Stomach (tissue), 9 donors: ENCODE measurements around the gene VDAC2. TPM values are rescaled to one million over a fixed set of nuclear protein-coding genes. Genes with fewer than 3 reads are reported as not detected.

Experiments used
- DNase-seq, 2 donors: peaks; one replicate each; pipeline versions ENCODE4 v3.0.0 to v3.0.0-alpha.2; 2013 to 2019
- H3K27ac ChIP-seq, 5 donors: fragments of 200-600 bp in 4 of 5; sonication (generic) in 4 of 5; one replicate each; pipeline ENCODE4 v1.5.1; 2013 to 2019; ENCODE audit warnings: mild to moderate bottlenecking in 1 of 5, moderate library complexity in 1 of 5
- H3K27me3 ChIP-seq, 3 donors: fragments of 200-600 bp; sonication (generic); one replicate each; pipeline ENCODE4 v1.5.1; 2017 to 2019; ENCODE audit warnings: mixed run types in 1 of 3
- H3K36me3 ChIP-seq, 4 donors: fragments of 200-600 bp; sonication (generic); 1 replicate in 3 of 4; 2 replicates in 1 of 4; pipeline ENCODE4 v1.5.1; 2016 to 2019
- H3K4me1 ChIP-seq, 4 donors: fragments of 200-600 bp; sonication (generic); one replicate each; pipeline ENCODE4 v1.5.1; 2016 to 2019
- H3K4me3 ChIP-seq, 4 donors: fragments of 200-600 bp; sonication (generic) in 3 of 4; one replicate each; pipeline ENCODE4 v1.5.1; 2016 to 2019; ENCODE audit warnings: mild to moderate bottlenecking in 1 of 4
- H3K9me3 ChIP-seq, 4 donors: fragments of 200-600 bp; sonication (generic); one replicate each; pipeline ENCODE4 v1.5.1; 2016 to 2019
- CTCF ChIP-seq, 7 experiments: fragments of 450-650 bp in 4 of 7; fragments of 200-600 bp in 3 of 7; sonication (generic) in 3 of 7; IDR thresholded peaks; one replicate each; pipeline ENCODE4 v1.5.1; 2016 to 2019; ENCODE audit warnings: antibody characterized with exemption in 7 of 7, control low read depth in 2 of 7, mild to moderate bottlenecking in 1 of 7
- EP300 ChIP-seq: sonication (generic); formaldehyde crosslinking; IDR thresholded peaks from one replicate; pipeline ENCODE4 v1.6.1; 2017; ENCODE audit warnings: antibody characterized with exemption
- POLR2A ChIP-seq, 4 donors: fragments of 450-650 bp; IDR thresholded peaks; one replicate each; pipeline ENCODE4 v1.6.1; 2016; ENCODE audit warnings: antibody characterized with exemption in 4 of 4, control low read depth in 2 of 4, mild to moderate bottlenecking in 1 of 4, moderate library complexity in 1 of 4
- POLR2AphosphoS5 ChIP-seq, 3 donors: sonication (generic); formaldehyde crosslinking; IDR thresholded peaks; one replicate each; pipeline ENCODE4 v1.6.1; 2016; ENCODE audit warnings: antibody characterized with exemption in 3 of 3
- WGBS, 5 donors: extraction: QIAGEN DNeasy Blood & Tissue Kit in 3 of 5; methylation state at CpG; one replicate each; pipeline versions ENCODE4 v1.1.5 to v1.1.7; 2013 to 2018; 5-methylcytosine and 5-hydroxymethylcytosine counted together
- intact Hi-C: fragments of 100-400 bp; cut with DNase I; formaldehyde crosslinking; loops from one replicate; pipeline ENCODE4 v1.15.1; 2023; ENCODE audit warnings: low total_unique reads
- polyA plus RNA-seq, 3 donors: library from polyadenylated mRNA; stranded (reverse); fragments of 200-250 nt; gene quantifications; one replicate each; pipeline ENCODE4 v1.2.3, GENCODE V29; 2013
- total RNA-seq, 5 donors: library from RNA; depleted of rRNA; stranded (reverse); fragments of >200 nt; gene quantifications; one replicate each; pipeline versions ENCODE4 v1.1.0 to v1.2.3, GENCODE V29; 2014 to 2016
- donor health status: healthy with polysubstance abuse.
- donor health status: Bipolar disorder and iron deficiency.
- donor health status: healthy.

VDAC2 gene
- total and polyA plus RNA-seq, 8 donors, result 44.3 to 202 (median 144) TPM

GRCh38 chr10:75263806-75264205, 53.2 kb downstream of the VDAC2 start:
- peak overlapping the region in 2 of 5 donors; percentile 1 to 61 for H3K27ac ChIP-seq
- no peaks in the 10 kb centered on the region for H3K9me3 ChIP-seq
- intact Hi-C loops, result no loop called here
- DNase-seq, result peak; percentile 43 to 68
- H3K4me1 ChIP-seq, result peaks cover 0 to 22% (median 11%) of the 10 kb centered on the region in 4 donors
- no peaks in the 10 kb centered on the region for H3K27me3 ChIP-seq
- H3K36me3 ChIP-seq, result no peaks in the 10 kb centered on the region
- WGBS, 5 donors, result 82 to 97% (median 91%) methylated on average over 1 of the region's 1 CpG; no CpG with 5 or more reads in 1 of the 5 donors
- TF ChIP-seq CTCF (IDR thresholded peaks at IDR 0.05), result no peak
- no peak for TF ChIP-seq POLR2AphosphoS5 (IDR thresholded peaks at IDR 0.05)
- no peak for TF ChIP-seq EP300
- no peak for TF ChIP-seq POLR2A (IDR thresholded peaks at IDR 0.05)
- no peak overlapping the region for H3K4me3 ChIP-seq

- intact Hi-C loops, result no loop called here
- H3K9me3 ChIP-seq, result no peaks in the 10 kb centered on the region
- TF ChIP-seq EP300 (no peak), POLR2AphosphoS5 (IDR thresholded peaks at IDR 0.05) (no peak), POLR2A (IDR thresholded peaks at IDR 0.05) (no peak), CTCF (IDR thresholded peaks at IDR 0.05) (no peak)
- H3K4me3 ChIP-seq, result no peak overlapping the region
- WGBS, 5 donors, result 59 to 73% (median 64%) methylated on average over 5 to 6 of the region's 6 CpGs
- no peaks in the 10 kb centered on the region for H3K27me3 ChIP-seq
- H3K36me3 ChIP-seq, result no peaks in the 10 kb centered on the region
- H3K27ac ChIP-seq, result no peak overlapping the region
- no peak for DNase-seq
- H3K4me1 ChIP-seq, result peaks cover 0 to 22% (median 11%) of the 10 kb centered on the region in 4 donors
Observed at GRCh38 chr10:75265856-75266255, 55.3 kb downstream of the VDAC2 start.

- intact Hi-C loops, result no loop called here
Observed at GRCh38 chr10:75266945-75267344, 56.3 kb downstream of the VDAC2 start.

GRCh38 chr10:75269605-75270004, 59.0 kb downstream of the VDAC2 start:
- TF ChIP-seq CTCF (IDR thresholded peaks at IDR 0.05), result no peak
- no peak for TF ChIP-seq EP300
- TF ChIP-seq POLR2A (IDR thresholded peaks at IDR 0.05), result no peak
- no peak for TF ChIP-seq POLR2AphosphoS5 (IDR thresholded peaks at IDR 0.05)
- no peak for DNase-seq
- intact Hi-C loops, result no loop called here

More at GRCh38 chr10:75266945-75267344, 56.3 kb downstream of the VDAC2 start:
- WGBS, 5 donors, result 72 to 88% (median 84%) methylated on average over 5 of the region's 5 CpGs
- no peak overlapping the region for H3K4me3 ChIP-seq
- H3K4me1 ChIP-seq, result peaks cover 0 to 18% (median 10%) of the 10 kb centered on the region in 4 donors
- H3K36me3 ChIP-seq, result no peaks in the 10 kb centered on the region
- DNase-seq, result no peak
- H3K9me3 ChIP-seq, result no peaks in the 10 kb centered on the region
- H3K27ac ChIP-seq, result no peak overlapping the region
- no peaks in the 10 kb centered on the region for H3K27me3 ChIP-seq
- TF ChIP-seq EP300, result no peak

GRCh38 chr10:75272094-75272493, 61.5 kb downstream of the VDAC2 start:
- DNase-seq, result no peak
- Histone ChIP-seq H3K4me3 (no peak overlapping the region), H3K27me3 (no peaks in the 10 kb centered on the region), H3K4me1 (peaks cover 0 to 13% (median 0%) of the 10 kb centered on the region in 4 donors), H3K27ac (no peak overlapping the region), H3K9me3 (no peaks in the 10 kb centered on the region), H3K36me3 (no peaks in the 10 kb centered on the region)
- TF ChIP-seq POLR2AphosphoS5 (IDR thresholded peaks at IDR 0.05), result no peak
- WGBS, 5 donors, result 91 to 95% (median 94%) methylated on average over 5 of the region's 5 CpGs
- intact Hi-C loops, result no loop called here

More at GRCh38 chr10:75269605-75270004, 59.0 kb downstream of the VDAC2 start:
- Histone ChIP-seq H3K4me1 (peaks cover 0 to 3% (median 0%) of the 10 kb centered on the region in 4 donors), H3K27ac (no peak overlapping the region), H3K27me3 (no peaks in the 10 kb centered on the region), H3K36me3 (no peaks in the 10 kb centered on the region), H3K4me3 (no peak overlapping the region), H3K9me3 (no peaks in the 10 kb centered on the region)
- WGBS, 5 donors, result 83 to 94% (median 91%) methylated on average over 4 to 5 of the region's 5 CpGs
